ENCODE measurements around the gene CD300LF. TPM values are rescaled to one million over a fixed set of nuclear protein-coding genes. Genes with fewer than 3 reads are reported as not detected.

Gene CD300LF
- total RNA-seq, 1 donor from 2014 or later: 38.0 TPM

DNA sequence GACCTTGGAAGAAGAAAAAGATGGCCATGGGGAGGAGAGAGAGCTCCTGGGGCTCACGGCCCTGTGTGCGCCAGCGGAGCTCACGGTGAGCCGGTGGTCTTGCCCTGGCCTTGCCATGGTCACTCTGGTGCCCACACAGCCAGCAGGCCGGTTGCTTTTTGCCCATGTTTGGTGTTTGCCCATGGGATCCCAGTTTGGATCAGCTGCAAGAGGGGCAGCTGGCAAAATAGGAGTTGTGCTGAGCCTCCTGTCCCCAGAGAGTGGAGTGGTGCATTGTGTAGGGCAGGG, 37.3 kb upstream of the CD300LF start:
- Histone ChIP-seq H3K4me1 (peaks cover 42% of the 10 kb centered on the region), H3K4me3 (peak overlapping the region; percentile 95), H3K9me3 (no peaks in the 10 kb centered on the region), H3K27ac (peak overlapping the region; percentile 81), H3K36me3 (no peaks in the 10 kb centered on the region), H3K27me3 (no peaks in the 10 kb centered on the region)
- DNase-seq: no peak
- TF ChIP-seq, protein P1, sequence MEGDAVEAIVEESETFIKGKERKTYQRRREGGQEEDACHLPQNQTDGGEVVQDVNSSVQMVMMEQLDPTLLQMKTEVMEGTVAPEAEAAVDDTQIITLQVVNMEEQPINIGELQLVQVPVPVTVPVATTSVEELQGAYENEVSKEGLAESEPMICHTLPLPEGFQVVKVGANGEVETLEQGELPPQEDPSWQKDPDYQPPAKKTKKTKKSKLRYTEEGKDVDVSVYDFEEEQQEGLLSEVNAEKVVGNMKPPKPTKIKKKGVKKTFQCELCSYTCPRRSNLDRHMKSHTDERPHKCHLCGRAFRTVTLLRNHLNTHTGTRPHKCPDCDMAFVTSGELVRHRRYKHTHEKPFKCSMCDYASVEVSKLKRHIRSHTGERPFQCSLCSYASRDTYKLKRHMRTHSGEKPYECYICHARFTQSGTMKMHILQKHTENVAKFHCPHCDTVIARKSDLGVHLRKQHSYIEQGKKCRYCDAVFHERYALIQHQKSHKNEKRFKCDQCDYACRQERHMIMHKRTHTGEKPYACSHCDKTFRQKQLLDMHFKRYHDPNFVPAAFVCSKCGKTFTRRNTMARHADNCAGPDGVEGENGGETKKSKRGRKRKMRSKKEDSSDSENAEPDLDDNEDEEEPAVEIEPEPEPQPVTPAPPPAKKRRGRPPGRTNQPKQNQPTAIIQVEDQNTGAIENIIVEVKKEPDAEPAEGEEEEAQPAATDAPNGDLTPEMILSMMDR (IDR thresholded peaks at IDR 0.05): no peak
- ATAC-seq: no peak
- intact Hi-C loops (cut with DNase I): no loop called here

DNA sequence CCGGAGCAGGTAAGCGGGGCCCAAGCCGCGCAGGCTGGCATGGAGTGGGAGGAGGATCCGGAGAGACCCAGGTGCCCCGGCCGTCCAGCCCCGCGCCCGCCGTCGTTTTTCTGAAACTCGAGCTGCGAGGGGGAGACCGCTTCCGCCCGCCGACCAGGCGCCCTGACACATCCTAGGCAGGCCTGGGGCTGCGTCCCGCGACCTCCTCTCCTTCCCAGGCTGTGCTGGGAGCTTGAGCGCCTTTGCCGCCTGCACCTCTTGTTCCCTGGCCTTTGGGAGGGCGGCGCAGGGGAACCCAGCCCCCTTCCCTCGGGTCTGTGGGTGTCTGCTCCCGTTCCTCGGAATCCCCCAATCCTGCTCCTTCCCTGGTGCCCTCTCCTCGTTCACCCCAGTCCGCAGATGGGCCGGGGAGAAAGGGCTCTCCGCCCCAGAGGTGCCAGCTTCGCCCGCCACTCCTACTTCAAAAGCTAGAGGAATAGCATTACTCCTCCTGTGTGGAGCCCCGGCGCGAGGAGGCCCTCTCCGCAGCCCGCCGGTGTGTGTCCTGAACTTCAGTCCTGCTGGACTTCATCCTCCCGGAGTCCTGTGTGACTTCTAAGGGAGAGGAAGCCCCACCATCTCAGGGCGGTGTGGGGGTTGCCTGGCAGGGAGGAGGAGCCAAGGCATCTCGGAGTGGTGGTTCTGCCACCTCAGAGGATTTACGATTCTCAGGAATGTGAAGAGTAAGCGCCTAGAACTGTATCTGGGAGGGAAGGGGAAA, 36.7 kb upstream of the CD300LF start:
- no peaks in the 10 kb centered on the region for H3K9me3 ChIP-seq
- H3K27ac ChIP-seq: peak overlapping the region; percentile 81
- no peak for ATAC-seq
- no peaks in the 10 kb centered on the region for H3K27me3 ChIP-seq
- intact Hi-C loops (cut with DNase I): loop anchor here (10.0 kb wide), 1 partner anchor 115 kb away; no protein-coding TSS in a partner anchor
- H3K4me1 ChIP-seq: peaks cover 48% of the 10 kb centered on the region
- H3K4me3 ChIP-seq: peak overlapping the region; percentile 95
- H3K36me3 ChIP-seq: no peaks in the 10 kb centered on the region
- TF ChIP-seq, protein P1 (IDR thresholded peaks at IDR 0.05): no peak
- DNase-seq: peak; percentile 73

DNA sequence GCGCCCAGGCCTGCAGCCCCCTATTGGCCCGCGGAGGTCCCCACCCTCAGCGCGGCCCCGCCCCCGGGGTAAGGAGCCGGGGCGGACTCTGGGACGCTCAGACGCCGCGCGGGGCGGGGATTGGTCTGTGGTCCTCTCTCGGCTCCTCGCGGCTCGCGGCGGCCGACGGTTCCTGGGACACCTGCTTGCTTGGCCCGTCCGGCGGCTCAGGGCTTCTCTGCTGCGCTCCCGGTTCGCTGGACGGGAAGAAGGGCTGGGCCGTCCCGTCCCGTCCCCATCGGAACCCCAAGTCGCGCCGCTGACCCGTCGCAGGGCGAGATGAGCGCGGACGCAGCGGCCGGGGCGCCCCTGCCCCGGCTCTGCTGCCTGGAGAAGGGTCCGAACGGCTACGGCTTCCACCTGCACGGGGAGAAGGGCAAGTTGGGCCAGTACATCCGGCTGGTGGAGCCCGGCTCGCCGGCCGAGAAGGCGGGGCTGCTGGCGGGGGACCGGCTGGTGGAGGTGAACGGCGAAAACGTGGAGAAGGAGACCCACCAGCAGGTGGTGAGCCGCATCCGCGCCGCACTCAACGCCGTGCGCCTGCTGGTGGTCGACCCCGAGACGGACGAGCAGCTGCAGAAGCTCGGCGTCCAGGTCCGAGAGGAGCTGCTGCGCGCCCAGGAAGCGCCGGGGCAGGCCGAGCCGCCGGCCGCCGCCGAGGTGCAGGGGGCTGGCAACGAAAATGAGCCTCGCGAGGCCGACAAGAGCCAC, 36.0 kb upstream of the CD300LF start, which contains the start of gene NHERF1:
Gene NHERF1 (plus strand): TSS at position 100 of the 750 bp plus-strand sequence. CDS start 219 bp downstream, at position 319.
- DNase-seq (peak; percentile 98), ATAC-seq (peak; percentile 95)
- peak within 1 kb of the TSS; percentile 95 for H3K4me3 ChIP-seq
- peaks cover 53% of the 10 kb centered on the region for H3K4me1 ChIP-seq
- H3K9me3 ChIP-seq: no peaks in the 10 kb centered on the region
- no peaks in the 10 kb centered on the region for H3K27me3 ChIP-seq
- H3K36me3 ChIP-seq: no peaks in the 10 kb centered on the region
- intact Hi-C loops (cut with DNase I): loop anchor here (10.0 kb wide), 1 partner anchor 116 kb away; no protein-coding TSS in a partner anchor
- H3K27ac ChIP-seq: peak within 1 kb of the TSS; percentile 81
- TF ChIP-seq, protein P1 (IDR thresholded peaks at IDR 0.05): peak; percentile 22

DNA sequence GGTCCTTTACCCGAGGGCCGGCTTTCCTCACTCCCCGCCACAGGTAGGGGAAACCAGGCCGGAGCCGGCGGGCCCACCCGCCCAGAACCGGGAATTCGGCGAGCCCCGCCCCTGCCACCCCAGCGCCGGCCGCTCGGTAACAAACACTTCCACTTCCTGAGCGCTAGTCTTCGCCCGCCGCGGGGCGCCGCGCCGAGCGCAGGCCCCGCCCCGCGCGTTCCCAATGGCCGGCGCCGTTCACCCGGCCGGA, 35.5 kb upstream of the CD300LF start:
- DNase-seq (no peak), ATAC-seq (no peak)
- peak overlapping the region; percentile 95 for H3K4me3 ChIP-seq
- no peaks in the 10 kb centered on the region for H3K27me3 ChIP-seq
- TF ChIP-seq, protein P1 (IDR thresholded peaks at IDR 0.05): no peak
- H3K4me1 ChIP-seq: peaks cover 53% of the 10 kb centered on the region
- H3K36me3 ChIP-seq: no peaks in the 10 kb centered on the region
- peak overlapping the region; percentile 81 for H3K27ac ChIP-seq
- H3K9me3 ChIP-seq: no peaks in the 10 kb centered on the region
- intact Hi-C loops (cut with DNase I): loop anchor here (10.0 kb wide), 1 partner anchor 117 kb away; no protein-coding TSS in a partner anchor

GRCh38 chr17:74746922-74747321, 34.2 kb upstream of the CD300LF start:
- TF ChIP-seq, protein P1 (IDR thresholded peaks at IDR 0.05): no peak
- Histone ChIP-seq H3K27ac (peak overlapping the region; percentile 3), H3K36me3 (no peaks in the 10 kb centered on the region), H3K4me1 (peaks cover 63% of the 10 kb centered on the region), H3K27me3 (no peaks in the 10 kb centered on the region), H3K9me3 (no peaks in the 10 kb centered on the region), H3K4me3 (no peak overlapping the region)
- DNase-seq (no peak), ATAC-seq (no peak)
- intact Hi-C loops (cut with DNase I): loop anchor here (10.0 kb wide), 1 partner anchor 118 kb away; no protein-coding TSS in a partner anchor
